ENCODE measurements around the gene NDUFA13. TPM values are rescaled to one million over a fixed set of nuclear protein-coding genes. Genes with fewer than 3 reads are reported as not detected.

NDUFA13 gene
- total and polyA plus RNA-seq, 2 experiments from 2014 or later = 80.4 to 615 TPM

DNA sequence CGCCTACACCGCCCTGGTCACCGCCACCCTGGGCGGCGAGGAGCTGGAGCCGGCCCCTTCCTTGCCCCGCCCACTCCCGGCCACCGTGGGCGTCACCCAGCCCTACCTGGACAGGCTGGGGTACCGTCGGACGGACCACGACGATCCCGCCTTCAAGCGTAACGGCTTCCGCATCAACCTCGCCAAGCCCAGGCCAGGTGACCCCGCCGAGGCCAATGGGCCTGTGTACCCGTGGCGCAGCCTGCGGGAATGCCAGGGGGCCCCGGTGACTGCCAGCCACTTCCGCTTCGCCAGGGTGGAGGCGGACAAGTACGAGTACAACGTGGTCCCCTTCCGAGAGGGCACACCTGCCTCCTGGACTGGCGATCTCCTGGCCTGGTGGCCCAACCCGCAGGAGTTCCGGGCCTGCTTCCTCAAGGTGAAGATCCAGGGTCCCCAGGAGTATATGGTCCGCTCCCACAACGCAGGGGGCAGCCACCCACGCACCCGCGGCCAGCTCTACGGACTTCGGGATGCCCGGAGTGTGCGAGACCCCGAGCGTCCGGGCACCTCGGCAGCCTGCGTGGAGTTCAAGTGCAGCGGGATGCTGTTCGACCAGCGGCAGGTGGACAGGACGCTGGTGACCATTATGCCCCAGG lies 29.0 kb downstream of the NDUFA13 start:
- Histone ChIP-seq H3K4me1 (ENCODE audit: insufficient read depth) (no peaks in the 10 kb centered on the region), H3K27ac (no peak overlapping the region), H4K20me1 (ENCODE audit: insufficient read depth, poor library complexity, severe bottlenecking) (no peaks in the 10 kb centered on the region), H3K27me3 (no peaks in the 10 kb centered on the region), H3K36me3 (replicated peaks; ENCODE audit: insufficient read depth, low read depth) (no peaks in the 10 kb centered on the region), H3K9me2 (replicated peaks; ENCODE audit: insufficient read depth) (no peaks in the 10 kb centered on the region), H2AFZ (no peak overlapping the region), H3K4me3 (no peak overlapping the region), H3K9me3 (ENCODE audit: low read depth) (no peaks in the 10 kb centered on the region), H3K79me2 (no peaks in the 10 kb centered on the region), H3K4me2 (no peak overlapping the region)
- 98% methylated on average over 43 of the region's 53 CpGs for WGBS (ENCODE audit: low lambda C conversion rate, missing lambda C conversion rate)
- TF ChIP-seq, protein P1, sequence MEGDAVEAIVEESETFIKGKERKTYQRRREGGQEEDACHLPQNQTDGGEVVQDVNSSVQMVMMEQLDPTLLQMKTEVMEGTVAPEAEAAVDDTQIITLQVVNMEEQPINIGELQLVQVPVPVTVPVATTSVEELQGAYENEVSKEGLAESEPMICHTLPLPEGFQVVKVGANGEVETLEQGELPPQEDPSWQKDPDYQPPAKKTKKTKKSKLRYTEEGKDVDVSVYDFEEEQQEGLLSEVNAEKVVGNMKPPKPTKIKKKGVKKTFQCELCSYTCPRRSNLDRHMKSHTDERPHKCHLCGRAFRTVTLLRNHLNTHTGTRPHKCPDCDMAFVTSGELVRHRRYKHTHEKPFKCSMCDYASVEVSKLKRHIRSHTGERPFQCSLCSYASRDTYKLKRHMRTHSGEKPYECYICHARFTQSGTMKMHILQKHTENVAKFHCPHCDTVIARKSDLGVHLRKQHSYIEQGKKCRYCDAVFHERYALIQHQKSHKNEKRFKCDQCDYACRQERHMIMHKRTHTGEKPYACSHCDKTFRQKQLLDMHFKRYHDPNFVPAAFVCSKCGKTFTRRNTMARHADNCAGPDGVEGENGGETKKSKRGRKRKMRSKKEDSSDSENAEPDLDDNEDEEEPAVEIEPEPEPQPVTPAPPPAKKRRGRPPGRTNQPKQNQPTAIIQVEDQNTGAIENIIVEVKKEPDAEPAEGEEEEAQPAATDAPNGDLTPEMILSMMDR (IDR thresholded peaks at IDR 0.05; ENCODE audit: poor library complexity) = no peak
- TF ChIP-seq EZH2phosphoT487 (IDR thresholded peaks at IDR 0.05; ENCODE audit: low read depth, severe bottlenecking, unreplicated experiment) = no peak
- DNase-seq (ENCODE audit: low spot score) = no peak

DNA sequence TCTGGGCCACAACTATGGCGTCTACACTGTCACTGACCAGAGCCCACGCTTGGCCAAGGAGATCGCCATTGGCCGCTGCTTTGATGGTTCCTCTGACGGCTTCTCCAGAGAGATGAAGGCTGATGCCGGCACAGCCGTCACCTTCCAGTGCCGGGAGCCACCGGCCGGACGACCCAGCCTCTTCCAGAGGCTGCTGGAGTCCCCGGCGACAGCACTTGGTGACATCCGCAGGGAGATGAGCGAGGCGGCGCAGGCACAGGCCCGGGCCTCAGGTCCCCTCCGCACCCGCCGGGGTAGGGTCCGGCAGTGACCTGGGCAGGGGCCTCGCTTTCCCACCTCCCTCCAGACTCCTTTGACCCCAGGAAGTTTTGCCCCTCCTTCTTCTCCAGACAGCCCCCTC lies 29.7 kb downstream of the NDUFA13 start:
- Histone ChIP-seq H2AFZ (no peak overlapping the region), H3K4me2 (no peak overlapping the region), H3K4me1 (ENCODE audit: insufficient read depth) (peaks cover 6% of the 10 kb centered on the region), H3K36me3 (replicated peaks; ENCODE audit: insufficient read depth, low read depth) (no peaks in the 10 kb centered on the region), H3K27me3 (no peaks in the 10 kb centered on the region), H3K79me2 (no peaks in the 10 kb centered on the region), H3K9me2 (replicated peaks; ENCODE audit: insufficient read depth) (no peaks in the 10 kb centered on the region), H4K20me1 (ENCODE audit: insufficient read depth, poor library complexity, severe bottlenecking) (no peaks in the 10 kb centered on the region), H3K9me3 (ENCODE audit: low read depth) (no peaks in the 10 kb centered on the region), H3K4me3 (no peak overlapping the region), H3K27ac (no peak overlapping the region)
- DNase-seq (ENCODE audit: low spot score) = no peak
- TF ChIP-seq EZH2phosphoT487 (IDR thresholded peaks at IDR 0.05; ENCODE audit: low read depth, severe bottlenecking, unreplicated experiment) (no peak), EZH2 (IDR thresholded peaks at IDR 0.05; ENCODE audit: borderline replicate concordance) (no peak)
- TF ChIP-seq, protein P1 (IDR thresholded peaks at IDR 0.05; ENCODE audit: poor library complexity) = no peak
- WGBS (ENCODE audit: low lambda C conversion rate, missing lambda C conversion rate) = 96% methylated on average over 23 of the region's 23 CpGs

DNA sequence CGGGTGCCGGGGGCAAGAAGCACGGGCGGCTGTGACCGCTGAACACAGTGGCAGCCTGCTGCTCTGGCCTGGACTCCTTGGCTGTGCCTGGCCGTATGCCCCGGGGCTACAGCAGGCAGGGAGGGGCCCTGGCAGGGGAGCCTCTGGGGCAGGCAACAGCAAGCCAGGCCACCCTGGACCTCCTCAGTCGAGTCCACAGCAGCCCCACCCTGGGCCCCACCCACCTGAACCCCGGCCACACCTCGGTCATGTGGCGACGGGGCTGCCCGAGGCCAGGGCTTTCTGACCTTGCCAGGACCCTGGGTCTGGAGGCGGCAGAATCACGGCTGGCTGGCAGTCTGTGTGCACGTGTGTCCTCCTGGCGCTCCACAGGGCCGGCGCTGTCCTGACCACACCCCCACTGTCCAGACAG lies 30.7 kb downstream of the NDUFA13 start:
- H3K36me3 ChIP-seq (replicated peaks; ENCODE audit: insufficient read depth, low read depth) = no peaks in the 10 kb centered on the region
- no peak overlapping the region for H3K27ac ChIP-seq
- no peaks in the 10 kb centered on the region for H3K27me3 ChIP-seq
- no peaks in the 10 kb centered on the region for H4K20me1 ChIP-seq (ENCODE audit: insufficient read depth, poor library complexity, severe bottlenecking)
- H3K4me2 ChIP-seq = no peak overlapping the region
- H3K4me3 ChIP-seq = no peak overlapping the region
- WGBS (ENCODE audit: low lambda C conversion rate, missing lambda C conversion rate) = 87% methylated on average over 18 of the region's 19 CpGs
- TF ChIP-seq, protein P1 (IDR thresholded peaks at IDR 0.05; ENCODE audit: poor library complexity) = no peak
- no peak for TF ChIP-seq EZH2 (IDR thresholded peaks at IDR 0.05; ENCODE audit: borderline replicate concordance)
- TF ChIP-seq EZH2phosphoT487 (IDR thresholded peaks at IDR 0.05; ENCODE audit: low read depth, severe bottlenecking, unreplicated experiment) = no peak
- no peaks in the 10 kb centered on the region for H3K9me2 ChIP-seq (replicated peaks; ENCODE audit: insufficient read depth)
- H3K79me2 ChIP-seq = no peaks in the 10 kb centered on the region
- no peak overlapping the region for H2AFZ ChIP-seq
- DNase-seq (ENCODE audit: low spot score) = no peak
- peaks cover 7% of the 10 kb centered on the region for H3K4me1 ChIP-seq (ENCODE audit: insufficient read depth)
- no peaks in the 10 kb centered on the region for H3K9me3 ChIP-seq (ENCODE audit: low read depth)

All from hepatocyte (in vitro differentiated cells).